Measurements from ENCODE around the gene MPND. TPM values are rescaled to one million over a fixed set of nuclear protein-coding genes. Genes with fewer than 3 reads are reported as not detected.

Gene MPND
- total RNA-seq, 2 donors from 2014 or later = 5.8 to 10.8 TPM

GRCh38 chr19:4352701-4353121 lies 9.3 kb downstream of the MPND start:
- Histone ChIP-seq H3K27ac (no peak overlapping the region), H3K36me3 (peaks cover 3% of the 10 kb centered on the region), H3K4me1 (ENCODE audit: control insufficient read depth in 1 of 2, low read depth in 2 of 2) (no peaks in the 10 kb centered on the region), H3K4me3 (no peak overlapping the region), H3K27me3 (replicated peaks; ENCODE audit: insufficient read depth) (no peaks in the 10 kb centered on the region), H3K9me3 (no peaks in the 10 kb centered on the region)
- DNase-seq (ENCODE audit: low spot score) (no peak), ATAC-seq (ENCODE audit: insufficient number of reproducible peaks, low FRiP score, low read depth) (peak; percentile 69)
- TF ChIP-seq CTCF (IDR thresholded peaks at IDR 0.05) = peak; percentile 89

DNA sequence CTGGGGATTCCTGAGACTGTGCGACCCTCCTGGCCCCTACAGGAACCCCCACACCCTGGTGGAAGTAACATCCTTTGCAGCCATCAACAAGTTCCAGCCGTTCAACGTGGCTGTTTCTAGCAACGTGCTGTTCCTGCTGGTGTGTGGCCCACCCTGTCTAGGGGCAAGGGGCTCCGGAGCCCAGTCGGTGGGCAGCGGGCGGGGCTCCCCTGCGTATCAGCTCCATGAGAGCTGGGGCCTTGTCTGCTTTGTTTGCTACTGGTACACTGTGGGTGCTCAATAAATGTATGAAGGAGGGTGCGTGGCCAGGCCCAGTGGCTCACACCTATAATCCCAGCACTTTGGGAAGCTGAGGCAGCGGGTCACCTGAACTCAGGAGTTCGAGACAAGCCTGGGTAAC lies 10.9 kb downstream of the MPND start:
- no peak overlapping the region for H3K4me3 ChIP-seq
- no peaks in the 10 kb centered on the region for H3K9me3 ChIP-seq
- no peaks in the 10 kb centered on the region for H3K4me1 ChIP-seq (ENCODE audit: control insufficient read depth in 1 of 2, low read depth in 2 of 2)
- no peak overlapping the region for H3K27ac ChIP-seq
- peaks cover 3% of the 10 kb centered on the region for H3K36me3 ChIP-seq
- DNase-seq (ENCODE audit: low spot score) (no peak), ATAC-seq (ENCODE audit: insufficient number of reproducible peaks, low FRiP score, low read depth) (no peak)
- no peaks in the 10 kb centered on the region for H3K27me3 ChIP-seq (replicated peaks; ENCODE audit: insufficient read depth)
- no peak for TF ChIP-seq CTCF (IDR thresholded peaks at IDR 0.05)

DNA sequence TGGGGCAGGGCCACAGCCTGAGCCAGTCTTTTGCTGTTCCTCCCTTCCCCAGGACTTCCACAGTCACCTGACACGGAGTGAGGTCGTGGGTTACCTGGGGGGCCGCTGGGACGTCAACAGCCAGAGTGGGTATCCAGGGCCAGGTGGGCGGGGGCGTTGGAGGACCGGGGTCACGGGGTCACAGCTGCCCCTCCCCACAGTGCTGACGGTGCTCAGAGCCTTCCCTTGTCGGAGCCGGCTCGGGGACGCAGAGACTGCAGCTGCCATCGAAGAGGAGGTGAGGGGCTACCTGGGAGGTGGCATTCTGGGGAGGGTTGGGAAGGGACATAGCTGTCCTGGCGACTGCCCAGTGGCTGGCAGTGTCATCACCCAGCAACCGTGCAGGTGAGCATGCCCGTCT lies 11.5 kb downstream of the MPND start:
- Histone ChIP-seq H3K9me3 (no peaks in the 10 kb centered on the region), H3K4me1 (ENCODE audit: control insufficient read depth in 1 of 2, low read depth in 2 of 2) (no peaks in the 10 kb centered on the region), H3K27me3 (replicated peaks; ENCODE audit: insufficient read depth) (no peaks in the 10 kb centered on the region), H3K4me3 (no peak overlapping the region), H3K27ac (no peak overlapping the region), H3K36me3 (peaks cover 4% of the 10 kb centered on the region)
- TF ChIP-seq CTCF (IDR thresholded peaks at IDR 0.05) = no peak
- ATAC-seq (ENCODE audit: insufficient number of reproducible peaks, low FRiP score, low read depth) = no peak
- DNase-seq (ENCODE audit: low spot score) = no peak

DNA sequence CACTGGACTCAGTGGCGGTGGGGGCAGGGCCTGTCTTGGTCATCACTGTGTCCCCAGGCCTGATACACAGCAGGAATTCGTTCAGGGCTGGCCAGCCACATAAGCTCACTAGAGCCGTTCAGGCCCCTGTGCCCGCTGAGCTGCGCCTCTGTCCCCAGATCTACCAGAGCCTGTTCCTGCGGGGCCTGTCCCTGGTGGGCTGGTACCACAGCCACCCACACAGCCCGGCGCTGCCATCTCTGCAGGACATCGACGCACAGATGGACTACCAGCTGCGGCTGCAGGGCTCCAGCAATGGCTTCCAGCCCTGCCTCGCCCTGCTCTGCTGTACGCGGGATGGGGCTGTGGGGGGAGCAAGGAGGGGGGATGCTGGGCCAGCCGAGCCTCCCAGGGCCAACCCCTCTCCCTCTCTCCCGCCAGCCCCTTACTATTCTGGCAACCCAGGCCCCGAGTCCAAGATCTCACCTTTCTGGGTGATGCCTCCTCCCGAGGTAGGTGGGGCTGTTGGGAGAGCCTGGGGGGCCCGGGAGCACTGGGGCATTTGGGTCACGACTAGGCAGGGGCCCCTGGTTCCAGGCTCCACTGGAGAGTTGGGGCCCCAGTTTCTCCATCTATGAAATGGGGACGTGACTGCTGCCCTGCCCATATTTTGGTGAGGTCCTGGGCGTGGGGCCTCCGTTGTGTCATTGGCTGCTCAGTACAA lies 13.9 kb downstream of the MPND start:
- H3K4me1 ChIP-seq (ENCODE audit: control insufficient read depth in 1 of 2, low read depth in 2 of 2) = no peaks in the 10 kb centered on the region
- peaks cover 20% of the 10 kb centered on the region for H3K36me3 ChIP-seq
- no peak for TF ChIP-seq CTCF (IDR thresholded peaks at IDR 0.05)
- no peak for ATAC-seq (ENCODE audit: insufficient number of reproducible peaks, low FRiP score, low read depth)
- no peak overlapping the region for H3K27ac ChIP-seq
- DNase-seq (ENCODE audit: low spot score) = no peak
- no peaks in the 10 kb centered on the region for H3K27me3 ChIP-seq (replicated peaks; ENCODE audit: insufficient read depth)
- no peak overlapping the region for H3K4me3 ChIP-seq
- no peaks in the 10 kb centered on the region for H3K9me3 ChIP-seq

- Histone ChIP-seq H3K9me3 (no peaks in the 10 kb centered on the region), H3K27me3 (replicated peaks; ENCODE audit: insufficient read depth) (no peaks in the 10 kb centered on the region), H3K4me3 (no peak overlapping the region), H3K36me3 (peaks cover 25% of the 10 kb centered on the region), H3K4me1 (ENCODE audit: control insufficient read depth in 1 of 2, low read depth in 2 of 2) (no peaks in the 10 kb centered on the region), H3K27ac (no peak overlapping the region)
- TF ChIP-seq CTCF (IDR thresholded peaks at IDR 0.05) = no peak
- DNase-seq (ENCODE audit: low spot score) (no peak), ATAC-seq (ENCODE audit: insufficient number of reproducible peaks, low FRiP score, low read depth) (no peak)
Observed at GRCh38 chr19:4357921-4358326, 14.6 kb downstream of the MPND start.

All from thoracic aorta (tissue), 2 donors.